ENCODE data around the gene ZNF396. TPM values are rescaled to one million over a fixed set of nuclear protein-coding genes. Genes with fewer than 3 reads are reported as not detected.

Gene ZNF396
- total and polyA plus RNA-seq, 4 donors, result 0.60 to 1.2 (median 0.99) TPM

- no peaks in the 10 kb centered on the region for H3K9me3 ChIP-seq (ENCODE audit: control insufficient read depth in 4 of 4, low read length in 3 of 4)
- no peaks in the 10 kb centered on the region for H3K4me1 ChIP-seq (ENCODE audit: control insufficient read depth in 4 of 4, insufficient read depth in 4 of 4, low read length in 3 of 4)
- no peak overlapping the region for H3K9ac ChIP-seq (ENCODE audit: low read depth in 1 of 2, low read length in 2 of 2)
- no peak for TF ChIP-seq TAF1 (conservative IDR thresholded peaks at IDR 0.05)
- TF ChIP-seq CTCF (IDR thresholded peaks at IDR 0.05; ENCODE audit: low read depth, low read length, missing input control), result no peak
- no peak for TF ChIP-seq REST (IDR thresholded peaks at IDR 0.05)
- TF ChIP-seq MAX (IDR thresholded peaks at IDR 0.05), result no peak
- TF ChIP-seq RAD21 (IDR thresholded peaks at IDR 0.05), result no peak
- no peak for TF ChIP-seq YY1 (IDR thresholded peaks at IDR 0.05)
- no peak for TF ChIP-seq RXRA (IDR thresholded peaks at IDR 0.05)
- TF ChIP-seq HNF4A (conservative IDR thresholded peaks at IDR 0.05), result no peak
- no peak for TF ChIP-seq HNF4G (IDR thresholded peaks at IDR 0.05)
- TF ChIP-seq SP1 (IDR thresholded peaks at IDR 0.05), result no peak
- no peak for TF ChIP-seq FOXA2 (IDR thresholded peaks at IDR 0.05)
- no peak for TF ChIP-seq ZBTB33 (IDR thresholded peaks at IDR 0.05)
- no peak for TF ChIP-seq GABPA (IDR thresholded peaks at IDR 0.05 in 1 of 2, conservative IDR thresholded peaks at IDR 0.05 in 1 of 2)
- TF ChIP-seq EGR1 (IDR thresholded peaks at IDR 0.05; ENCODE audit: low read depth in 2 of 2), result no peak
- no peak for TF ChIP-seq ATF3 (IDR thresholded peaks at IDR 0.05)
- TF ChIP-seq FOXA1 (IDR thresholded peaks at IDR 0.05), result no peak
- no peak overlapping the region for H3K4me3 ChIP-seq (ENCODE audit: low read depth in 1 of 3, low read length in 3 of 3)
- 97% methylated on average over 6 of the region's 6 CpGs for WGBS
- no peaks in the 10 kb centered on the region for H3K27me3 ChIP-seq (ENCODE audit: control insufficient read depth in 4 of 4, insufficient read depth in 4 of 4, low read length in 3 of 4)
- DNase-seq (ENCODE audit: low spot score), result no peak
- no peak overlapping the region for H3K27ac ChIP-seq (ENCODE audit: low read depth in 1 of 2, low read length in 2 of 2)
- peaks cover 0 to 8% (median 0%) of the 10 kb centered on the region in 4 donors for H3K36me3 ChIP-seq (ENCODE audit: control insufficient read depth in 4 of 4, insufficient read depth in 3 of 4, low read depth in 1 of 4, low read length in 3 of 4)
Observed at GRCh38 chr18:35369126-35369525, 8.0 kb downstream of the ZNF396 start.

GRCh38 chr18:35368595-35368994, 8.5 kb downstream of the ZNF396 start:
- 97% methylated on average over 6 of the region's 6 CpGs for WGBS
- DNase-seq (ENCODE audit: low spot score), result no peak
- no peak overlapping the region for H3K27ac ChIP-seq (ENCODE audit: low read depth in 1 of 2, low read length in 2 of 2)
- no peak overlapping the region for H3K9ac ChIP-seq (ENCODE audit: low read depth in 1 of 2, low read length in 2 of 2)
- H3K36me3 ChIP-seq (ENCODE audit: control insufficient read depth in 4 of 4, insufficient read depth in 3 of 4, low read depth in 1 of 4, low read length in 3 of 4), result peaks cover 0 to 8% (median 0%) of the 10 kb centered on the region in 4 donors
- no peaks in the 10 kb centered on the region for H3K27me3 ChIP-seq (ENCODE audit: control insufficient read depth in 4 of 4, insufficient read depth in 4 of 4, low read length in 3 of 4)
- H3K9me3 ChIP-seq (ENCODE audit: control insufficient read depth in 4 of 4, low read length in 3 of 4), result no peaks in the 10 kb centered on the region
- H3K4me1 ChIP-seq (ENCODE audit: control insufficient read depth in 4 of 4, insufficient read depth in 4 of 4, low read length in 3 of 4), result no peaks in the 10 kb centered on the region
- TF ChIP-seq RXRA (IDR thresholded peaks at IDR 0.05) (no peak), REST (IDR thresholded peaks at IDR 0.05) (no peak), YY1 (IDR thresholded peaks at IDR 0.05) (no peak), FOXA1 (IDR thresholded peaks at IDR 0.05) (no peak)
- H3K4me3 ChIP-seq (ENCODE audit: low read depth in 1 of 3, low read length in 3 of 3), result no peak overlapping the region
